COLO668 (cell line): ENCODE measurements around the gene GPX4.

Experiments used
- DNase-seq: peaks from one replicate; lab custom pipeline; 2025; ENCODE audit not compliant: unreplicated experiment; lab: John Stamatoyannopoulos, UW

The GPX4 gene

GRCh38 chr19:1130771-1131717, 27.2 kb downstream of the GPX4 start:
- DNase-seq = no peak

- peak; percentile 88 for DNase-seq
These were observed 28.1 kb downstream of the GPX4 start for GRCh38 chr19:1131718-1132551.

GRCh38 chr19:1132552-1133383, 29.0 kb downstream of the GPX4 start:
- no peak for DNase-seq

GRCh38 chr19:1133471-1133929, 29.7 kb downstream of the GPX4 start:
- no peak for DNase-seq

GRCh38 chr19:1134431-1134830, 30.6 kb downstream of the GPX4 start:
- no peak for DNase-seq

- no peak for DNase-seq
These were observed 31.7 kb downstream of the GPX4 start for GRCh38 chr19:1135454-1135853.

- DNase-seq = peak; percentile 59
These were observed 32.4 kb downstream of the GPX4 start for GRCh38 chr19:1136201-1136600.

GRCh38 chr19:1136621-1137317, 33.0 kb downstream of the GPX4 start:
- DNase-seq = peak; percentile 29

GRCh38 chr19:1138121-1138520, 34.3 kb downstream of the GPX4 start:
- no peak for DNase-seq

GRCh38 chr19:1139126-1139525, 35.3 kb downstream of the GPX4 start:
- DNase-seq = no peak

- DNase-seq = no peak
These were observed 36.7 kb downstream of the GPX4 start for GRCh38 chr19:1140272-1141027.

- DNase-seq = no peak
These were observed 38.1 kb downstream of the GPX4 start for GRCh38 chr19:1141944-1142343.

- no peak for DNase-seq
These were observed 40.1 kb downstream of the GPX4 start for GRCh38 chr19:1143828-1144399.

GRCh38 chr19:1144741-1145140, 40.9 kb downstream of the GPX4 start:
- DNase-seq = no peak

- no peak for DNase-seq
These were observed 42.0 kb downstream of the GPX4 start for GRCh38 chr19:1145635-1146411.

GRCh38 chr19:1146412-1146699, 42.6 kb downstream of the GPX4 start:
- no peak for DNase-seq

- no peak for DNase-seq
These were observed 43.3 kb downstream of the GPX4 start for GRCh38 chr19:1146858-1147780.
